Progenitor cell of endocrine pancreas (in vitro differentiated cells): ENCODE results near the gene HRAS. TPM values are rescaled to one million over a fixed set of nuclear protein-coding genes. Genes with fewer than 3 reads are reported as not detected.

Experiments used
- DNase-seq: peaks from one replicate; pipeline ENCODE4 v3.0.0; 2021; ENCODE audit warnings: low spot score; ENCODE audit not compliant: unreplicated experiment
- H3K27ac Mint-ChIP-seq: 2 replicates; pipeline ENCODE4 v1.8.0; 2021; ENCODE audit warnings: mild to moderate bottlenecking, moderate library complexity, mixed read lengths
- H3K27me3 Mint-ChIP-seq: 2 replicates; pipeline ENCODE4 v1.8.0; 2021; ENCODE audit warnings: mixed read lengths
- H3K36me3 Mint-ChIP-seq: 2 replicates; pipeline ENCODE4 v1.8.0; 2022; ENCODE audit warnings: mixed read lengths; ENCODE audit not compliant: insufficient read depth
- H3K4me1 Mint-ChIP-seq: 2 replicates; pipeline ENCODE4 v1.8.0; 2021; ENCODE audit warnings: low read depth, mixed read lengths
- H3K4me3 Mint-ChIP-seq: 2 replicates; pipeline ENCODE4 v1.8.0; 2021; ENCODE audit warnings: low read depth, mild to moderate bottlenecking, moderate library complexity, mixed read lengths
- H3K9me3 Mint-ChIP-seq: 2 replicates; pipeline ENCODE4 v1.8.0; 2021; ENCODE audit warnings: low read depth, mixed read lengths
- CTCF ChIP-seq: fragments of 200-600 bp; sonication (generic); IDR thresholded peaks from one replicate; pipeline ENCODE4 v1.5.0; 2021; ENCODE audit warnings: antibody characterized with exemption, mild to moderate bottlenecking; ENCODE audit not compliant: unreplicated experiment
- total RNA-seq: library from RNA; stranded (reverse); gene quantifications from 2 replicates; pipeline ENCODE4 v1.2.1, GENCODE V29; 2021

The HRAS gene
- total RNA-seq, 1 donor from 2014 or later, result 61.6 TPM

GRCh38 chr11:489610-490185 is 45.7 kb downstream of the HRAS start:
- Mint-ChIP-seq H3K27ac (no peak overlapping the region), H3K4me1 (no peaks in the 10 kb centered on the region), H3K4me3 (no peak overlapping the region), H3K9me3 (no peaks in the 10 kb centered on the region), H3K27me3 (no peaks in the 10 kb centered on the region), H3K36me3 (peaks cover 3% of the 10 kb centered on the region)
- TF ChIP-seq CTCF, result no peak
- no peak for DNase-seq

- no peaks in the 10 kb centered on the region for H3K4me1 Mint-ChIP-seq
- H3K27ac Mint-ChIP-seq, result peak overlapping the region; percentile 10
- no peaks in the 10 kb centered on the region for H3K9me3 Mint-ChIP-seq
- no peaks in the 10 kb centered on the region for H3K27me3 Mint-ChIP-seq
- H3K36me3 Mint-ChIP-seq, result peaks cover 6% of the 10 kb centered on the region
- DNase-seq, result no peak
- no peak overlapping the region for H3K4me3 Mint-ChIP-seq
- TF ChIP-seq CTCF, result no peak
Observed at GRCh38 chr11:488992-489391, 46.4 kb downstream of the HRAS start.

- H3K9me3 Mint-ChIP-seq, result no peaks in the 10 kb centered on the region
- H3K27ac Mint-ChIP-seq, result peak overlapping the region; percentile 10
- no peak for DNase-seq
- H3K36me3 Mint-ChIP-seq, result peaks cover 7% of the 10 kb centered on the region
- TF ChIP-seq CTCF, result no peak
- no peaks in the 10 kb centered on the region for H3K4me1 Mint-ChIP-seq
- H3K4me3 Mint-ChIP-seq, result no peak overlapping the region
- H3K27me3 Mint-ChIP-seq, result no peaks in the 10 kb centered on the region
Observed at GRCh38 chr11:488579-488978, 46.8 kb downstream of the HRAS start.

- Mint-ChIP-seq H3K9me3 (peaks cover 3% of the 10 kb centered on the region), H3K27me3 (no peaks in the 10 kb centered on the region)
- TF ChIP-seq CTCF, result no peak
Observed at GRCh38 chr11:488062-488461, 47.3 kb downstream of the HRAS start.

GRCh38 chr11:487571-488021 is 47.8 kb downstream of the HRAS start:
- Mint-ChIP-seq H3K36me3 (peaks cover 11% of the 10 kb centered on the region), H3K4me3 (no peak overlapping the region), H3K27ac (no peak overlapping the region), H3K9me3 (peaks cover 3% of the 10 kb centered on the region), H3K4me1 (no peaks in the 10 kb centered on the region), H3K27me3 (no peaks in the 10 kb centered on the region)
- no peak for DNase-seq
- TF ChIP-seq CTCF, result no peak

More at GRCh38 chr11:488062-488461, 47.3 kb downstream of the HRAS start:
- Mint-ChIP-seq H3K36me3 (peaks cover 11% of the 10 kb centered on the region), H3K27ac (no peak overlapping the region), H3K4me3 (no peak overlapping the region), H3K4me1 (no peaks in the 10 kb centered on the region)
- DNase-seq, result no peak
